Measurements from ENCODE around the gene TNN. TPM values are rescaled to one million over a fixed set of nuclear protein-coding genes. Genes with fewer than 3 reads are reported as not detected.

Gene TNN
- total RNA-seq, 1 experiment from 2014 or later = not detected

GRCh38 chr1:175137369-175137768 is 69.7 kb downstream of the TNN start:
- H3K9me3 ChIP-seq (ENCODE audit: low read length) = no peaks in the 10 kb centered on the region
- H4K20me1 ChIP-seq (ENCODE audit: low read length) = no peaks in the 10 kb centered on the region
- DNase-seq (no peak), ATAC-seq (no peak)
- TF ChIP-seq EZH2 (IDR thresholded peaks at IDR 0.05; ENCODE audit: low read length, unreplicated experiment) (no peak), CTCF (conservative IDR thresholded peaks at IDR 0.05; ENCODE audit: low read depth, low read length) (no peak), EZH2phosphoT487 (IDR thresholded peaks at IDR 0.05; ENCODE audit: borderline replicate concordance, low read length) (no peak)
- no peaks in the 10 kb centered on the region for H3K79me2 ChIP-seq (ENCODE audit: low read length)
- H3F3A ChIP-seq (ENCODE audit: low read length, unreplicated experiment) = no peaks in the 10 kb centered on the region
- H3K36me3 ChIP-seq (ENCODE audit: low read depth, low read length) = no peaks in the 10 kb centered on the region
- no peaks in the 10 kb centered on the region for H3K27me3 ChIP-seq (ENCODE audit: low read length)
- H3K4me1 ChIP-seq (ENCODE audit: insufficient read depth, low read length) = peaks cover 9% of the 10 kb centered on the region
- CTCF ChIA-PET = no interaction called here
- no TSS peak for BruUV-seq (replicated peaks)
- no peak overlapping the region for H2AFZ ChIP-seq (ENCODE audit: low read length)
- H3K27ac ChIP-seq (ENCODE audit: low read length) = no peak overlapping the region
- POLR2A ChIA-PET (ENCODE audit: unreplicated experiment) = no interaction called here
- intact Hi-C loops (cut with micrococcal nuclease) = no loop called here
- no peak overlapping the region for H3K9ac ChIP-seq (ENCODE audit: low read length)
- no peaks in the 10 kb centered on the region for H3K9me2 ChIP-seq (replicated peaks; ENCODE audit: low read length)
- H3K4me3 ChIP-seq (ENCODE audit: low read length) = no peak overlapping the region
- H3K4me2 ChIP-seq (ENCODE audit: low read length) = no peak overlapping the region

- BruUV-seq (replicated peaks) = no TSS peak
- ATAC-seq (peak; percentile 84), DNase-seq (peak; percentile 69)
- Histone ChIP-seq H4K20me1 (ENCODE audit: low read length) (no peaks in the 10 kb centered on the region), H2AFZ (ENCODE audit: low read length) (no peak overlapping the region), H3F3A (ENCODE audit: low read length, unreplicated experiment) (no peaks in the 10 kb centered on the region), H3K27ac (ENCODE audit: low read length) (no peak overlapping the region), H3K79me2 (ENCODE audit: low read length) (no peaks in the 10 kb centered on the region), H3K9me3 (ENCODE audit: low read length) (no peaks in the 10 kb centered on the region), H3K4me3 (ENCODE audit: low read length) (no peak overlapping the region), H3K9ac (ENCODE audit: low read length) (no peak overlapping the region), H3K4me2 (ENCODE audit: low read length) (0 out of 2 replicates have a peak overlapping the region, but pooled peaks have one; percentile 18), H3K36me3 (ENCODE audit: low read depth, low read length) (no peaks in the 10 kb centered on the region), H3K9me2 (replicated peaks; ENCODE audit: low read length) (no peaks in the 10 kb centered on the region), H3K4me1 (ENCODE audit: insufficient read depth, low read length) (peaks cover 9% of the 10 kb centered on the region), H3K27me3 (ENCODE audit: low read length) (no peaks in the 10 kb centered on the region)
- POLR2A ChIA-PET (ENCODE audit: unreplicated experiment) = no interaction called here
- TF ChIP-seq CTCF (conservative IDR thresholded peaks at IDR 0.05; ENCODE audit: low read depth, low read length) (no peak), EZH2phosphoT487 (IDR thresholded peaks at IDR 0.05; ENCODE audit: borderline replicate concordance, low read length) (no peak), EZH2 (IDR thresholded peaks at IDR 0.05; ENCODE audit: low read length, unreplicated experiment) (no peak)
- CTCF ChIA-PET = interaction anchor here (0.6 kb wide), 1 partner anchor 109 kb away, joined by 3 read pairs; no protein-coding TSS in a partner anchor
- intact Hi-C loops (cut with micrococcal nuclease) = no loop called here
Measured at GRCh38 chr1:175138579-175138978, 70.9 kb downstream of the TNN start.

GRCh38 chr1:175145899-175146528 is 78.4 kb downstream of the TNN start:
- Histone ChIP-seq H3K4me1 (ENCODE audit: insufficient read depth, low read length) (peaks cover 20% of the 10 kb centered on the region), H2AFZ (ENCODE audit: low read length) (peak overlapping the region; percentile 48; the same call in 1 of the 2 replicates), H3K9ac (ENCODE audit: low read length) (no peak overlapping the region), H3F3A (ENCODE audit: low read length, unreplicated experiment) (no peaks in the 10 kb centered on the region), H3K4me3 (ENCODE audit: low read length) (peak overlapping the region; percentile 53), H3K9me2 (replicated peaks; ENCODE audit: low read length) (no peaks in the 10 kb centered on the region), H3K27me3 (ENCODE audit: low read length) (no peaks in the 10 kb centered on the region), H4K20me1 (ENCODE audit: low read length) (no peaks in the 10 kb centered on the region), H3K79me2 (ENCODE audit: low read length) (no peaks in the 10 kb centered on the region), H3K9me3 (ENCODE audit: low read length) (no peaks in the 10 kb centered on the region), H3K27ac (ENCODE audit: low read length) (peak overlapping the region; percentile 36), H3K36me3 (ENCODE audit: low read depth, low read length) (no peaks in the 10 kb centered on the region), H3K4me2 (ENCODE audit: low read length) (peak overlapping the region; percentile 78)
- no TSS peak for BruUV-seq (replicated peaks)
- CTCF ChIA-PET = interaction anchor here (0.6 to 0.8 kb wide), 2 partner anchors 21 to 347 kb away, joined by 3 to 4 read pairs; no protein-coding TSS in a partner anchor
- ATAC-seq = peak; percentile 67
- intact Hi-C loops (cut with micrococcal nuclease) = loop anchor here (5.0 kb wide), 2 partner anchors 114 to 1736 kb away; no protein-coding TSS in a partner anchor
- POLR2A ChIA-PET (ENCODE audit: unreplicated experiment) = no interaction called here
- no peak for TF ChIP-seq CTCF (conservative IDR thresholded peaks at IDR 0.05; ENCODE audit: low read depth, low read length)
- TF ChIP-seq EZH2 (IDR thresholded peaks at IDR 0.05; ENCODE audit: low read length, unreplicated experiment) = no peak
- TF ChIP-seq EZH2phosphoT487 (IDR thresholded peaks at IDR 0.05; ENCODE audit: borderline replicate concordance, low read length) = no peak
- peak; percentile 84 for DNase-seq
